K562 (cell line): ENCODE data around the gene RAI1.

Experiments
- CREM ChIP-seq: IDR thresholded peaks from 2 replicates; pipeline ENCODE4 v1.6.1; 2014; ENCODE audit warnings: antibody characterized with exemption, low read depth
- CTCF ChIP-seq, 3 experiments: IDR thresholded peaks in 2 of 3; conservative IDR thresholded peaks in 1 of 3; 2 replicates each; pipeline ENCODE4 v1.5.1; 2011 to 2012; ENCODE audit warnings: low read length in 3 of 3, mild to moderate bottlenecking in 3 of 3, control low read depth in 2 of 3, improper control_type of control experiment in 1 of 3, inconsistent platforms in 1 of 3, low read depth in 1 of 3, mixed read lengths in 1 of 3, moderate library complexity in 1 of 3; ENCODE audit not compliant: insufficient read depth in 2 of 3
- EWSR1 ChIP-seq: fragments of 450-650 bp; IDR thresholded peaks from 2 replicates; pipeline ENCODE4 v1.6.1; 2018; ENCODE audit warnings: borderline replicate concordance, mild to moderate bottlenecking, low read depth, moderate library complexity; ENCODE audit not compliant: partially characterized antibody
- GABPB2 ChIP-seq: fragments of 250-450 bp; sonication (Bioruptor Pico); conservative IDR thresholded peaks from 2 replicates; pipeline ENCODE4 v1.5.1; 2021; ENCODE audit warnings: mild to moderate bottlenecking
- HDAC2 ChIP-seq: fragments of 450-650 bp; IDR thresholded peaks from 2 replicates; pipeline ENCODE4 v1.6.1; 2016; ENCODE audit warnings: mild to moderate bottlenecking
- MECOM ChIP-seq: fragments of 250-450 bp; sonication (Bioruptor Pico); IDR thresholded peaks from 2 replicates; pipeline ENCODE4 v1.8.0; 2022; ENCODE audit warnings: inconsistent platforms
- NFATC3 ChIP-seq: fragments of 450-650 bp; IDR thresholded peaks from 2 replicates; pipeline ENCODE4 v1.6.1; 2017; ENCODE audit warnings: mild to moderate bottlenecking
- NFIC ChIP-seq: fragments of 450-650 bp; IDR thresholded peaks from 2 replicates; pipeline ENCODE4 v1.6.1; 2017; ENCODE audit warnings: mild to moderate bottlenecking, inconsistent platforms
- POLR2AphosphoS5 ChIP-seq: IDR thresholded peaks from 2 replicates; pipeline ENCODE4 v1.6.1; 2011; ENCODE audit warnings: mild to moderate bottlenecking, low read depth, low read length, moderate library complexity; ENCODE audit not compliant: control insufficient read depth, insufficient read depth
- RAD21 ChIP-seq, 2 experiments: fragments of 250-450 bp in 1 of 2; fragments of 450-650 bp in 1 of 2; sonication (Bioruptor Pico) in 1 of 2; formaldehyde crosslinking in 1 of 2; IDR thresholded peaks in 1 of 2; conservative IDR thresholded peaks in 1 of 2; 2 replicates each; pipeline versions ENCODE4 v1.4.0 to v1.8.0; 2020 to 2022; ENCODE audit warnings: mild to moderate bottlenecking in 2 of 2, moderate library complexity in 1 of 2
- SMAD3 ChIP-seq: fragments of 450-650 bp; formaldehyde crosslinking; conservative IDR thresholded peaks from 2 replicates; pipeline ENCODE4 v1.4.0; 2020; ENCODE audit warnings: mild to moderate bottlenecking
- SMARCE1 ChIP-seq: fragments of 450-650 bp; IDR thresholded peaks from 2 replicates; pipeline ENCODE4 v1.7.1; 2016; ENCODE audit warnings: mild to moderate bottlenecking
- ZBTB7A ChIP-seq: IDR thresholded peaks from 2 replicates; pipeline ENCODE4 v1.6.1; 2011; ENCODE audit warnings: low read depth, mild to moderate bottlenecking, low read length, moderate library complexity, borderline replicate concordance; ENCODE audit not compliant: control insufficient read depth
- TF ChIP-seq, protein P1 (sequence below): sonication (generic); formaldehyde crosslinking; IDR thresholded peaks from 2 replicates; pipeline ENCODE4 v1.8.0; 2022; ENCODE audit warnings: mild to moderate bottlenecking, missing genetic modification reagents

DNA sequence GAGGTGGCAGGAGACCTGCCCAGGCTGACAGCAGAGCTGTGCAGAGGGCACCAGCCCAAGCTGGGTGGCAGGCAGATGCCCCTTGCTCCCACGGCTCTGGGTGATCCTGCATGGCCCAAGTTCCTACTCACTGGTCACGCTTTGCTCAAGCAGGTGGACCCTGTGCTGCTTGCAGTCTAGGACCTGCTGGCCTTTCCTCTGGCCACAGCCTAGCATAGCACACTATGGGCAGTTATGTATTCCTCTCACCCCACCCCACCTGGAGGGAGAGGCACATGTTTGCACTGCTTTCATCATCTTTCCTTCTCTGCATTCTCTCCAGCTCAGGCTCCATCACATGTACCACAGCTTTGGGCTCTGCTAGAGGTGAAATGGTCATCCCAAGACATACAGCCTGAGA, 175.1 kb downstream of the RAI1 start:
- TF ChIP-seq RAD21 (CRISPR knock-in tag; conservative IDR thresholded peaks at IDR 0.05 in 1 of 2, IDR thresholded peaks at IDR 0.05 in 1 of 2) (no peak), ZBTB7A (no peak), SMARCE1 (no peak), HDAC2 (no peak), CREM (no peak), NFIC (no peak), CTCF (IDR thresholded peaks at IDR 0.05 in 2 of 3, conservative IDR thresholded peaks at IDR 0.05 in 1 of 3; ENCODE audit: insufficient read depth in 2 of 3, low read depth in 1 of 3, low read length in 3 of 3) (no peak), MECOM (CRISPR knock-in tag) (no peak), EWSR1 (no peak), NFATC3 (no peak), GABPB2 (CRISPR knock-in tag) (no peak), SMAD3 (CRISPR knock-in tag) (no peak), POLR2AphosphoS5 (no peak)
- TF ChIP-seq, protein P1, sequence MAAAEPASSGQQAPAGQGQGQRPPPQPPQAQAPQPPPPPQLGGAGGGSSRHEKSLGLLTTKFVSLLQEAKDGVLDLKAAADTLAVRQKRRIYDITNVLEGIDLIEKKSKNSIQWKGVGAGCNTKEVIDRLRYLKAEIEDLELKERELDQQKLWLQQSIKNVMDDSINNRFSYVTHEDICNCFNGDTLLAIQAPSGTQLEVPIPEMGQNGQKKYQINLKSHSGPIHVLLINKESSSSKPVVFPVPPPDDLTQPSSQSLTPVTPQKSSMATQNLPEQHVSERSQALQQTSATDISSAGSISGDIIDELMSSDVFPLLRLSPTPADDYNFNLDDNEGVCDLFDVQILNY (CRISPR knock-in tag) = no peak
